GM12891 (cell line): ENCODE results near the gene NTRK3.

Experiments
- PAX5 ChIP-seq: IDR thresholded peaks from 2 replicates; pipeline ENCODE4 v1.6.1; 2011; ENCODE audit warnings: low read length, moderate library complexity, mild to moderate bottlenecking; ENCODE audit not compliant: insufficient read depth, severe bottlenecking
- POLR2A ChIP-seq: IDR thresholded peaks from 2 replicates; pipeline ENCODE4 v1.6.1; 2011; ENCODE audit warnings: low read depth, low read length, control low read depth
- POLR2AphosphoS5 ChIP-seq: IDR thresholded peaks from 2 replicates; pipeline ENCODE4 v1.6.1; 2011; ENCODE audit warnings: low read depth, low read length, control low read depth
- SPI1 ChIP-seq: IDR thresholded peaks from 2 replicates; pipeline ENCODE4 v1.6.1; 2011; ENCODE audit warnings: low read depth, low read length, control low read depth
- TAF1 ChIP-seq: IDR thresholded peaks from 2 replicates; pipeline ENCODE4 v1.6.1; 2011; ENCODE audit warnings: low read depth, low read length, control low read depth

- TF ChIP-seq PAX5 (no peak), POLR2A (no peak), POLR2AphosphoS5 (no peak), TAF1 (no peak), SPI1 (no peak)
Observed at GRCh38 chr15:87871258-87871681, 385.3 kb downstream of the NTRK3 start.
